Large intestine (tissue), 3 donors: ENCODE data around the gene IP6K1. TPM values are rescaled to one million over a fixed set of nuclear protein-coding genes. Genes with fewer than 3 reads are reported as not detected.
"Not testable (repeated sequence)": the region's sequence is repeated elsewhere in the genome, so short reads cannot be mapped to it uniquely, and the experiment has no call there.

Experiments
- DNase-seq, 2 donors: peaks; one replicate each; pipeline versions ENCODE4 v3.0.0 to v3.0.0-alpha.2; 2013
- H3K27ac ChIP-seq: one replicate; pipeline ENCODE4 v1.5.1; 2013; ENCODE audit warnings: low read length
- H3K27me3 ChIP-seq: 2 replicates; pipeline ENCODE4 v1.6.1; 2013; ENCODE audit warnings: low read length; ENCODE audit not compliant: control insufficient read depth, insufficient read depth
- H3K36me3 ChIP-seq: 2 replicates; pipeline ENCODE4 v1.6.1; 2013; ENCODE audit warnings: low read length; ENCODE audit not compliant: control insufficient read depth, insufficient read depth
- H3K4me1 ChIP-seq: one replicate; pipeline ENCODE4 v1.6.1; 2013; ENCODE audit warnings: low read length; ENCODE audit not compliant: control insufficient read depth, insufficient read depth
- H3K4me3 ChIP-seq: one replicate; pipeline ENCODE4 v1.5.1; 2013; ENCODE audit warnings: low read length
- H3K9me3 ChIP-seq: one replicate; pipeline ENCODE4 v1.6.1; 2013; ENCODE audit warnings: mild to moderate bottlenecking, low read depth, low read length, moderate library complexity; ENCODE audit not compliant: control insufficient read depth
- WGBS: methylation state at CpG from one replicate; pipeline ENCODE4 v1.1.5; 2013; ENCODE audit warnings: low lambda C conversion rate; ENCODE audit not compliant: insufficient coverage; 5-methylcytosine and 5-hydroxymethylcytosine counted together
- polyA plus RNA-seq: library from polyadenylated mRNA; unstranded; fragments of 120-200 nt; gene quantifications from one replicate; pipeline ENCODE4 v1.2.1, GENCODE V29; 2013

IP6K1 gene
- polyA plus RNA-seq, 1 donor = 27.1 TPM

GRCh38 chr3:49687424-49687795, 98.9 kb downstream of the IP6K1 start:
- peak overlapping the region; percentile 72 for H3K4me3 ChIP-seq
- H3K27me3 ChIP-seq, H3K9me3 ChIP-seq, DNase-seq: not testable (repeated sequence)
- peak overlapping the region; percentile 68 for H3K27ac ChIP-seq
- WGBS = no CpG with 5 or more reads among the region's 12 CpGs
- peaks cover 15% of the 10 kb centered on the region for H3K36me3 ChIP-seq
- H3K4me1 ChIP-seq = peaks cover 14% of the 10 kb centered on the region

GRCh38 chr3:49686769-49687423, 99.4 kb downstream of the IP6K1 start:
- not testable (repeated sequence) for H3K9me3 ChIP-seq, H3K27me3 ChIP-seq
- Histone ChIP-seq H3K4me3 (peak overlapping the region; percentile 72), H3K27ac (peak overlapping the region; percentile 79), H3K4me1 (peaks cover 14% of the 10 kb centered on the region), H3K36me3 (peaks cover 21% of the 10 kb centered on the region)
- DNase-seq = peak; percentile 89 to 94
- no CpG with 5 or more reads among the region's 44 CpGs for WGBS

- peak; percentile 41 to 84 for DNase-seq
- Histone ChIP-seq H3K4me3 (peak overlapping the region; percentile 72), H3K4me1 (peaks cover 14% of the 10 kb centered on the region), H3K27ac (peak overlapping the region; percentile 79), H3K36me3 (peaks cover 26% of the 10 kb centered on the region)
- not testable (repeated sequence) for H3K27me3 ChIP-seq, H3K9me3 ChIP-seq
- no CpG with 5 or more reads among the region's 29 CpGs for WGBS
Observed at GRCh38 chr3:49686346-49686745, 100.0 kb downstream of the IP6K1 start.

- H3K4me3 ChIP-seq = peak overlapping the region; percentile 72
- H3K27me3 ChIP-seq, H3K9me3 ChIP-seq, DNase-seq: not testable (repeated sequence)
- peak overlapping the region; percentile 79 for H3K27ac ChIP-seq
- peaks cover 14% of the 10 kb centered on the region for H3K4me1 ChIP-seq
- peaks cover 31% of the 10 kb centered on the region for H3K36me3 ChIP-seq
- no CpG with 5 or more reads among the region's 36 CpGs for WGBS
Observed at GRCh38 chr3:49685846-49686245, 100.5 kb downstream of the IP6K1 start.

- H3K4me3 ChIP-seq, DNase-seq, H3K9me3 ChIP-seq, H3K27ac ChIP-seq, H3K27me3 ChIP-seq: not testable (repeated sequence)
- Histone ChIP-seq H3K36me3 (peaks cover 38% of the 10 kb centered on the region), H3K4me1 (peaks cover 14% of the 10 kb centered on the region)
- no CpG with 5 or more reads among the region's 10 CpGs for WGBS
Observed at GRCh38 chr3:49685103-49685502, 101.2 kb downstream of the IP6K1 start.

- peaks cover 14% of the 10 kb centered on the region for H3K4me1 ChIP-seq
- H3K36me3 ChIP-seq = peaks cover 44% of the 10 kb centered on the region
- not testable (repeated sequence) for H3K27ac ChIP-seq, H3K9me3 ChIP-seq, H3K4me3 ChIP-seq, DNase-seq, H3K27me3 ChIP-seq
- WGBS = no CpG with 5 or more reads among the region's 2 CpGs
Observed at GRCh38 chr3:49684453-49684852, 101.9 kb downstream of the IP6K1 start.

GRCh38 chr3:49683162-49683561, 103.2 kb downstream of the IP6K1 start:
- Histone ChIP-seq H3K36me3 (peaks cover 57% of the 10 kb centered on the region), H3K27me3 (peaks cover 3% of the 10 kb centered on the region), H3K4me1 (peaks cover 10% of the 10 kb centered on the region), H3K4me3 (no peak overlapping the region), H3K27ac (no peak overlapping the region), H3K9me3 (no peaks in the 10 kb centered on the region)
- no CpG with 5 or more reads among the region's 6 CpGs for WGBS
- DNase-seq = no peak

GRCh38 chr3:49681543-49681942, 104.8 kb downstream of the IP6K1 start:
- Histone ChIP-seq H3K4me3 (no peak overlapping the region), H3K4me1 (peaks cover 5% of the 10 kb centered on the region), H3K27me3 (peaks cover 3% of the 10 kb centered on the region), H3K36me3 (peaks cover 74% of the 10 kb centered on the region), H3K9me3 (no peaks in the 10 kb centered on the region), H3K27ac (no peak overlapping the region)
- WGBS = no CpG with 5 or more reads among the region's 4 CpGs
- DNase-seq = no peak

- WGBS = no CpG with 5 or more reads among the region's 2 CpGs
- Histone ChIP-seq H3K27ac (no peak overlapping the region), H3K27me3 (peaks cover under 1% of the 10 kb centered on the region), H3K36me3 (peaks cover 77% of the 10 kb centered on the region), H3K4me3 (no peak overlapping the region), H3K9me3 (no peaks in the 10 kb centered on the region), H3K4me1 (peaks cover 7% of the 10 kb centered on the region)
- DNase-seq = no peak
Observed at GRCh38 chr3:49681232-49681522, 105.2 kb downstream of the IP6K1 start.

GRCh38 chr3:49680493-49681231, 105.7 kb downstream of the IP6K1 start:
- no peak overlapping the region for H3K4me3 ChIP-seq
- peaks cover 82% of the 10 kb centered on the region for H3K36me3 ChIP-seq
- H3K4me1 ChIP-seq = peaks cover 9% of the 10 kb centered on the region
- H3K9me3 ChIP-seq = no peaks in the 10 kb centered on the region
- 100% methylated on average over 1 of the region's 7 CpGs for WGBS
- no peaks in the 10 kb centered on the region for H3K27me3 ChIP-seq
- DNase-seq = no peak
- H3K27ac ChIP-seq = no peak overlapping the region

GRCh38 chr3:49675912-49676311, 110.4 kb downstream of the IP6K1 start:
- Histone ChIP-seq H3K4me1 (peaks cover 20% of the 10 kb centered on the region), H3K9me3 (peaks cover 5% of the 10 kb centered on the region), H3K36me3 (peaks cover 55% of the 10 kb centered on the region), H3K27me3 (no peaks in the 10 kb centered on the region), H3K4me3 (no peak overlapping the region), H3K27ac (no peak overlapping the region)
- WGBS = no CpG with 5 or more reads among the region's 11 CpGs
- no peak for DNase-seq
